Frontal cortex (tissue), 4 donors: ENCODE measurements around the gene ARL5C. TPM values are rescaled to one million over a fixed set of nuclear protein-coding genes. Genes with fewer than 3 reads are reported as not detected.
"Not testable (repeated sequence)": the region's sequence is repeated elsewhere in the genome, so short reads cannot be mapped to it uniquely, and the experiment has no call there.

Source experiments
- DNase-seq, 2 donors: peaks; one replicate each; pipeline ENCODE4 v3.0.0; 2012; ENCODE audit warnings: low spot score in 2 of 2
- FAIRE-seq: peaks from 2 replicates; lab custom pipeline; 2012; peaks lifted over from hg19 to GRCh38; lab: Jason Lieb, UNC
- total RNA-seq: library from RNA; depleted of rRNA; stranded (reverse); fragments of >200 nt; gene quantifications from one replicate; pipeline ENCODE4 v1.2.3, GENCODE V29; 2014
- donor health status: control.
- donor health status: control.
- donor health status: control.

The ARL5C gene
- total RNA-seq, 1 donor from 2014 or later = not detected

- no peak for DNase-seq
- no peak for FAIRE-seq
These were observed 3.6 kb upstream of the ARL5C start for GRCh38 chr17:39169518-39169917.

- FAIRE-seq = no peak
- DNase-seq = no peak
These were observed 3.1 kb upstream of the ARL5C start for GRCh38 chr17:39169101-39169500.

- DNase-seq, FAIRE-seq: not testable (repeated sequence)
These were observed 2.5 kb upstream of the ARL5C start for GRCh38 chr17:39168503-39168902.

- FAIRE-seq (no peak), DNase-seq (no peak)
These were observed 1.5 kb upstream of the ARL5C start for GRCh38 chr17:39167476-39167875.

GRCh38 chr17:39166437-39167335 lies 725 bp upstream of the ARL5C start:
- FAIRE-seq = no peak
- DNase-seq = no peak

- DNase-seq (no peak), FAIRE-seq (no peak)
These were observed 652 bp downstream of the ARL5C start for GRCh38 chr17:39165178-39165840.

- DNase-seq (peak; percentile 64 to 84), FAIRE-seq (no peak)
These were observed 1.3 kb downstream of the ARL5C start for GRCh38 chr17:39164675-39165143.

- no peak for DNase-seq
- FAIRE-seq = no peak
These were observed 4.0 kb downstream of the ARL5C start for GRCh38 chr17:39161962-39162361.

GRCh38 chr17:39158623-39159022 lies 7.3 kb downstream of the ARL5C start:
- no peak for DNase-seq
- no peak for FAIRE-seq

GRCh38 chr17:39156491-39156890 lies 9.5 kb downstream of the ARL5C start:
- DNase-seq (no peak), FAIRE-seq (no peak)

- FAIRE-seq = no peak
- DNase-seq = no peak
These were observed 10.3 kb downstream of the ARL5C start for GRCh38 chr17:39155654-39156053.

- FAIRE-seq = no peak
- peak; percentile 82 to 83 for DNase-seq
These were observed 12.3 kb downstream of the ARL5C start for GRCh38 chr17:39153599-39154051.

- DNase-seq (no peak), FAIRE-seq (no peak)
These were observed 13.8 kb downstream of the ARL5C start for GRCh38 chr17:39151943-39152818.

GRCh38 chr17:39151150-39151942 lies 14.6 kb downstream of the ARL5C start, which contains the start of gene PLXDC1:
Gene PLXDC1 (minus strand): TSS chr17:39151637. CDS start chr17:39151437, 200 bp downstream.
- FAIRE-seq (no peak), DNase-seq (peak in 1 of 2 donors; percentile 50)

- FAIRE-seq (no peak), DNase-seq (no peak)
These were observed 15.2 kb downstream of the ARL5C start for GRCh38 chr17:39150795-39151149.

- FAIRE-seq (no peak), DNase-seq (no peak)
These were observed 15.8 kb downstream of the ARL5C start for GRCh38 chr17:39150104-39150634.

- no peak for FAIRE-seq
These were observed 18.5 kb downstream of the ARL5C start for GRCh38 chr17:39147221-39148185.

GRCh38 chr17:39146273-39146672 lies 19.7 kb downstream of the ARL5C start:
- DNase-seq (no peak), FAIRE-seq (no peak)

More at GRCh38 chr17:39147221-39148185, 18.5 kb downstream of the ARL5C start:
- DNase-seq = no peak
